IPS-15b (cell line): Measurements from ENCODE around the gene CCDC198.

ENCODE experiments used
- H3K27me3 ChIP-seq: one replicate; pipeline ENCODE4 v1.6.1; 2013; ENCODE audit warnings: low read length; ENCODE audit not compliant: control insufficient read depth, insufficient read depth
- H3K36me3 ChIP-seq: one replicate; pipeline ENCODE4 v1.6.1; 2013; ENCODE audit warnings: low read length; ENCODE audit not compliant: control insufficient read depth, insufficient read depth
- H3K4me1 ChIP-seq: one replicate; pipeline ENCODE4 v1.6.1; 2013; ENCODE audit warnings: mild to moderate bottlenecking, low read length; ENCODE audit not compliant: control insufficient read depth, insufficient read depth
- H3K4me3 ChIP-seq: one replicate; pipeline ENCODE4 v1.5.1; 2013; ENCODE audit warnings: low read depth, low read length
- H3K9ac ChIP-seq: one replicate; pipeline ENCODE4 v1.6.1; 2013; ENCODE audit warnings: low read depth, mild to moderate bottlenecking, low read length
- H3K9me3 ChIP-seq: one replicate; pipeline ENCODE4 v1.6.1; 2013; ENCODE audit warnings: mild to moderate bottlenecking, low read length; ENCODE audit not compliant: control insufficient read depth, insufficient read depth

Gene CCDC198

DNA sequence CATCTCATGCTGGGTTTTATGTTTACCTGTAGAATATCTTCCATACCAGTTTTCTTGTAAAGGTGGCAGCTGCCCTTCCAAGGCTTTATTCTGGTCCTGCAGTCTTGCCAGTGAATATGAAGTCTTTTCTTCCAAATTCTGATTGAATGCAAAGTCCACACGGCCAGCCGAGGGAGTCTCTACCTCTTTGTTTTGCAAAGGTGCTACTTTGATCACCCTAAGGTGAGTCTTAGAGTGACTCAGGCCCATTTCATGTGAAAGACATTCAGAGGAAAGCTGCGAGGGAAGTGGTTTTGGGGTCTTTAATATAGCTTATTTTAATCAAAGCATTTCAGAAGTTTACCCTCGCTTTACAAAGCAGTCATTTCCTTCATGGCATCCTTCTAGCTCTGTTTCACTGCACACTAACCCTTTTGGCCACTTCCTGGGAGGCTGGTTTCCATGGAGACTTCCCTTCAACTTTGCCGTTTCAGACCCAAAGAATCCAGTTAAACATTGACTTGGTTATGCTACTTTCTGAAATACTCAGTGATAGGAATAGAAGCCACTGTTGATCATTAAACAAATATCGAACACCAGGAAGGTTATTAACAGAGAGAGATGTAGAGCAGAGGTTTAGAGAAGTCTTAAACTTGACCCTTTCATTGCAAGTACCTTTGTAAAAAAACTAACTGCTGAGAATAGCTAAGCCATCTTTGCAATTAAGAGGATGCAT is at the start of gene CCDC198:
TSS of gene CCDC198 (minus strand) at position 391 of the 715 bp plus-strand sequence. CDS start at position 249, 142 bp downstream.
- Histone ChIP-seq H3K27me3 (no peaks in the 10 kb centered on the region), H3K4me3 (no peak within 1 kb of the TSS), H3K4me1 (peaks cover 9% of the 10 kb centered on the region), H3K36me3 (no peaks in the 10 kb centered on the region), H3K9ac (no peak within 1 kb of the TSS), H3K9me3 (no peaks in the 10 kb centered on the region)

DNA sequence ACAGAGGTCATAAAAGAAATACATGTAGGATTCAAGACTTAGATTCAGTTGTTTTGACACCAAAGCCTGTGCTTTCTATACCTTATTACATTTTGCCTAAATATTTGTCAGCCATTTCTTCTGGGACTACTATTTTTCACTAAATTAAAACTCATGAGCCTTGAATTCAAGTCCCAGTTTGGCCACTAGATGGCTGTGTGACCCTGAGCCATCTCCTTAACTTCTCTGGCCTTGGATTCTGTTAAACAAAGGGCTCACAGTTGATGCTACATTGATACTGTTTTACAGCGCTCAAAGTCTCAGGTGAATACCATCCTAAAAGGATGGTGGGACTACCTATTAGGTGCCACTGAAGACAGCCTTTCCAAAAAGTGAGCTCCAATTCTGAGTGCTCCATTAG is 39.6 kb upstream of the CCDC198 start:
- Histone ChIP-seq H3K36me3 (no peaks in the 10 kb centered on the region), H3K9me3 (no peaks in the 10 kb centered on the region), H3K4me1 (no peaks in the 10 kb centered on the region), H3K4me3 (no peak overlapping the region), H3K9ac (no peak overlapping the region), H3K27me3 (no peaks in the 10 kb centered on the region)

DNA sequence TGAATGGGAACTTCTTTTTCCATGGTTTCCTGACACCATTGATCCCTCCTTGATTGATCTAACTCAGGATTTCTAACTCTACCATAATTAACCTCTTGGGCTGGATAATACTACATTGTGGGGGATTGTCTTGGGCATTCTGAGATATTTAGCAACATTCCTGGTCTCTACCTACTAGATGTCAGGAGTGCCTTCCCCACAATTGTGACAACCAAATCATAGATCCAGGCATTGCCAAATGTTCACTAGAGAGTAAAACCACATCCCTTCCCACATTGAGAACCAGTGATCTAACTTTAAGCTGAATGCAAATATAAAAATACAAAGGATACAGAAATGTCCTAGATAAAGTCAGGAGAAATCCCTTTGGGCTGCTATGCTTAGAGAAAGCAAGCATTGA is 36.9 kb upstream of the CCDC198 start:
- no peaks in the 10 kb centered on the region for H3K4me1 ChIP-seq
- H3K27me3 ChIP-seq, result no peaks in the 10 kb centered on the region
- H3K9ac ChIP-seq, result no peak overlapping the region
- no peak overlapping the region for H3K4me3 ChIP-seq
- H3K9me3 ChIP-seq, result no peaks in the 10 kb centered on the region
- H3K36me3 ChIP-seq, result no peaks in the 10 kb centered on the region

DNA sequence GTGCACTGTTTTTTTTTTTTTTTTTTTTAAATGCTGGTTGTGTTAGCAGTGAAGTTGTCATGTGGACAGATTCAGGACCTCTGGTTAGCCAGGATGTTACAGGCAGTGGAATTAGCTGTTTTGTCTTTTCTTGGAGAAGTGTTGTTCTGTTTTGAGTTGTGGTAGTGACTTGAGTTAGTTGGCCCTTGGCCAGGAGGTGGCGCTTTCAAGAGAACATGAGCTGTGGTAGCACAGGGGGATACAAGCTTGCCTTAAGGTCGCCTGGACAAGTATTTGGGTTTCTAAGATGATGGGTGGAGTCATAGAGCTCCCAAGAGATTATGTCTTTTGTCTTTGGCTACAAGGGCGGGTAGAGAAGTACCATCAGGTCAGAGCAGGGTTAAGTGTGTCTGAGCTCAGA is 33.3 kb upstream of the CCDC198 start:
- Histone ChIP-seq H3K4me1 (no peaks in the 10 kb centered on the region), H3K9me3 (no peaks in the 10 kb centered on the region), H3K4me3 (no peak overlapping the region), H3K36me3 (no peaks in the 10 kb centered on the region), H3K9ac (no peak overlapping the region), H3K27me3 (no peaks in the 10 kb centered on the region)

DNA sequence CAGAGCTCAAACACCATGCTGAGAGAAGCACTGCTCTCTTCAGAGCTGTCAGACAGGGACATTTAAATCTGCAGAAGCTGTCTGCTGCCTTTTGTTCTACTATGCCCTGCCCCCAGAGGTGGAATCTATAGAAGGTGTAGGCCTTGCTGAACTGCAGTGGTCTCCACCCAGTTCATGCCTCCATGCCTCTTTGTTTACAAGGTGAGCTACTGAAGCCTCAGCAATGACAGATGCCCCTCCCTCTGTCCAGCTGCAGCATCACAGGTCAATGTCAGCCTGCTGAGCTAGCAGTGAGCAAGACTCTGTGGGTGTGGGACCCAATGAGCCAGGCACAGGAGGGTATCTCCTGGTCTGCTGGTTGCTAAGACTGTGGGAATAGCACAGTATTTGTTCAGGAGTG is 25.4 kb upstream of the CCDC198 start:
- no peaks in the 10 kb centered on the region for H3K36me3 ChIP-seq
- no peaks in the 10 kb centered on the region for H3K9me3 ChIP-seq
- H3K9ac ChIP-seq, result no peak overlapping the region
- H3K27me3 ChIP-seq, result no peaks in the 10 kb centered on the region
- no peak overlapping the region for H3K4me3 ChIP-seq
- H3K4me1 ChIP-seq, result no peaks in the 10 kb centered on the region

DNA sequence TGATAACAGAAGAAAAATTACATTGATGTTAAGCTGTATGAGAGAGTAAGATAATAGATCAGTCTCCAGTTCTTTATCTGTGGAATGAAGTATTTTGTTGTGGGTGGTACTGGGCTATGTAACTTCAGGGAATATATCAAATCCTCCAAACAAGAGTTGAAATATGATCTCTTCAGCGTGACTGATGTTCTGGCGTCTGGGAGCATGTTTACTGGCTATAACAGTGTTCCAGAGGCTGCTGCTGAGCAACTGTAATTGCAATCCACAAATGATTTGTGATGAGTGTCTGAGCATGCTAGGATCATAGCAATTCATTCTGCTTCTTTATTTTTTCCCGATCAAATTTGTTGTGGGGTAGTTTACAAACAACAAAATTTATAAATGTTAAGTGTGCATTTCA is 18.6 kb upstream of the CCDC198 start:
- Histone ChIP-seq H3K4me1 (no peaks in the 10 kb centered on the region), H3K27me3 (no peaks in the 10 kb centered on the region), H3K9ac (no peak overlapping the region), H3K36me3 (no peaks in the 10 kb centered on the region), H3K9me3 (no peaks in the 10 kb centered on the region), H3K4me3 (no peak overlapping the region)

DNA sequence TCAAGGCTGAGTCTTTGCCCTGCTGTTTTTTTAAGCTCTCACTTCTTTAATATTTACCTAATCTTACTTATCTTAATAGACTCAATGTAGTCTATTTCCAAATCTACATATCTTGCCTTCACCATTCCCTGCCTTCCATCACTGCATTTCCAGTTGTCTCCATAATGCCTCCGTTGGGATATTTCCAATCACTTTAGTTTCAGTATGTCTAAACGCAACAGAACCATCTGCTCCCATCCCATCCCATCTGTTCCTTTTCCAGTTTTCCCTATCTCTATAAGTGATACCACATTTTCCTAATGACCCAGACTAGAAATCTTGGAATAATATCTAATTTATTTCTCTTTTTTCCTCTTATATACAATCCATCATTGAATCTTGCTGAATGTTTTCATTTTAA is 15.1 kb upstream of the CCDC198 start:
- Histone ChIP-seq H3K27me3 (no peaks in the 10 kb centered on the region), H3K9ac (no peak overlapping the region), H3K9me3 (no peaks in the 10 kb centered on the region), H3K4me3 (no peak overlapping the region), H3K4me1 (no peaks in the 10 kb centered on the region), H3K36me3 (no peaks in the 10 kb centered on the region)

GRCh38 chr14:57502586-57503254 is 9.1 kb upstream of the CCDC198 start:
- H3K9me3 ChIP-seq, result no peaks in the 10 kb centered on the region
- H3K36me3 ChIP-seq, result no peaks in the 10 kb centered on the region
- no peak overlapping the region for H3K9ac ChIP-seq
- H3K27me3 ChIP-seq, result no peaks in the 10 kb centered on the region
- no peak overlapping the region for H3K4me3 ChIP-seq
- peaks cover 8% of the 10 kb centered on the region for H3K4me1 ChIP-seq

DNA sequence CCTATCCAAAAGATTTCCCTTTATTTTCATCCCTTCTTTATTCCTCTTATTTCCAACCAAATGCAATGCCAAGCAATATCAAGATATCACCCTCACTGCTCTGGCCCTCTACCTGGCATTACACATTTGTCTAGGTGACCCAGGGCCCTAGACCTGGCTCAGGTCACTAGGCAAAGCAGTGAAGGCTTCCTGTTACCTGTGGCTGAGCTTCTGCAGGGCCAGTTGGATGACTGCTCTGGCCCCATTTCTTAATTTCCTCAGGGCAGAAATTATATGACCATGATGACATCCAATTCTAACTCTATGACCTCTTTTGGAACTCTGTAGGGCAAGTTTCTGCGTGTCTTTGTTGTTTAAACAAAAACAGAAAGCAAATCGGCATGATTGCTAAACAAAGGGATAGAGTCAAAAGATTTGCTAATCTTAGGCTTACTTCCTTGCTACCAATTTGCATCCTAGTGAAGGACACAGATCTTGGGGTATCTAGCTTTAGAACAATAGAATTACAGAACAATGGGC is 7.4 kb upstream of the CCDC198 start:
- H3K4me3 ChIP-seq, result no peak overlapping the region
- H3K9ac ChIP-seq, result no peak overlapping the region
- H3K9me3 ChIP-seq, result no peaks in the 10 kb centered on the region
- no peaks in the 10 kb centered on the region for H3K36me3 ChIP-seq
- no peaks in the 10 kb centered on the region for H3K27me3 ChIP-seq
- peaks cover 8% of the 10 kb centered on the region for H3K4me1 ChIP-seq

GRCh38 chr14:57498659-57499058 is 5.0 kb upstream of the CCDC198 start:
- no peak overlapping the region for H3K4me3 ChIP-seq
- no peaks in the 10 kb centered on the region for H3K36me3 ChIP-seq
- H3K9me3 ChIP-seq, result no peaks in the 10 kb centered on the region
- no peaks in the 10 kb centered on the region for H3K27me3 ChIP-seq
- H3K4me1 ChIP-seq, result peaks cover 12% of the 10 kb centered on the region
- no peak overlapping the region for H3K9ac ChIP-seq

- Histone ChIP-seq H3K4me3 (no peak overlapping the region), H3K9ac (no peak overlapping the region), H3K9me3 (no peaks in the 10 kb centered on the region), H3K27me3 (no peaks in the 10 kb centered on the region), H3K36me3 (no peaks in the 10 kb centered on the region), H3K4me1 (peaks cover 17% of the 10 kb centered on the region)
Observed at GRCh38 chr14:57498035-57498434, 4.4 kb upstream of the CCDC198 start.

DNA sequence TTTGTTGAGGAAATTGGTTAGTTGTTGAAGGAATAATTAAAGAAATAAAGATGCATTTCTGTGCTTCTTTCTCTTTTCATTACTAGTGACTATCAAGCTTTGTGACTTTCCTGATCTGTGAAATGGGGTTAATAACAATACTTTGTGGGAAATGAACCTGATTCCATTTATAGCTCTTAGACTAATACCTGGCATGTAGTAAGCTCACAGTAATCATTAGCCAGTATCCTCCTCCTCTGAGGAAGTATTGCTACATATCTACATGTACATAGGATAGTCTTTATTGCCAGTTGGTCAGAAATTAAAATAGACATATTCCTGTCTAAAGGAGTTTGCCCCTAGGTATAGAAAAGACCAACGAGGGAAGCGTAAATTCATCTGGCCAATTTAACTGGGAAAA is 1.8 kb upstream of the CCDC198 start:
- Histone ChIP-seq H3K27me3 (no peaks in the 10 kb centered on the region), H3K36me3 (no peaks in the 10 kb centered on the region), H3K9me3 (no peaks in the 10 kb centered on the region), H3K4me3 (no peak overlapping the region), H3K9ac (no peak overlapping the region), H3K4me1 (peaks cover 9% of the 10 kb centered on the region)
